HG02884 (cell line): ENCODE data around the gene PDIA4.
"Not testable (repeated sequence)": the region's sequence is repeated elsewhere in the genome, so short reads cannot be mapped to it uniquely, and the experiment has no call there.

ENCODE experiments used
- ATAC-seq: cut with Tn5 transposase; IDR thresholded peaks from one replicate; pipeline ENCODE4 v1.9.1; 2021; ENCODE audit warnings: mild to moderate bottlenecking, moderate library complexity; ENCODE audit not compliant: unreplicated experiment

Gene PDIA4, protein sequence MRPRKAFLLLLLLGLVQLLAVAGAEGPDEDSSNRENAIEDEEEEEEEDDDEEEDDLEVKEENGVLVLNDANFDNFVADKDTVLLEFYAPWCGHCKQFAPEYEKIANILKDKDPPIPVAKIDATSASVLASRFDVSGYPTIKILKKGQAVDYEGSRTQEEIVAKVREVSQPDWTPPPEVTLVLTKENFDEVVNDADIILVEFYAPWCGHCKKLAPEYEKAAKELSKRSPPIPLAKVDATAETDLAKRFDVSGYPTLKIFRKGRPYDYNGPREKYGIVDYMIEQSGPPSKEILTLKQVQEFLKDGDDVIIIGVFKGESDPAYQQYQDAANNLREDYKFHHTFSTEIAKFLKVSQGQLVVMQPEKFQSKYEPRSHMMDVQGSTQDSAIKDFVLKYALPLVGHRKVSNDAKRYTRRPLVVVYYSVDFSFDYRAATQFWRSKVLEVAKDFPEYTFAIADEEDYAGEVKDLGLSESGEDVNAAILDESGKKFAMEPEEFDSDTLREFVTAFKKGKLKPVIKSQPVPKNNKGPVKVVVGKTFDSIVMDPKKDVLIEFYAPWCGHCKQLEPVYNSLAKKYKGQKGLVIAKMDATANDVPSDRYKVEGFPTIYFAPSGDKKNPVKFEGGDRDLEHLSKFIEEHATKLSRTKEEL

DNA sequence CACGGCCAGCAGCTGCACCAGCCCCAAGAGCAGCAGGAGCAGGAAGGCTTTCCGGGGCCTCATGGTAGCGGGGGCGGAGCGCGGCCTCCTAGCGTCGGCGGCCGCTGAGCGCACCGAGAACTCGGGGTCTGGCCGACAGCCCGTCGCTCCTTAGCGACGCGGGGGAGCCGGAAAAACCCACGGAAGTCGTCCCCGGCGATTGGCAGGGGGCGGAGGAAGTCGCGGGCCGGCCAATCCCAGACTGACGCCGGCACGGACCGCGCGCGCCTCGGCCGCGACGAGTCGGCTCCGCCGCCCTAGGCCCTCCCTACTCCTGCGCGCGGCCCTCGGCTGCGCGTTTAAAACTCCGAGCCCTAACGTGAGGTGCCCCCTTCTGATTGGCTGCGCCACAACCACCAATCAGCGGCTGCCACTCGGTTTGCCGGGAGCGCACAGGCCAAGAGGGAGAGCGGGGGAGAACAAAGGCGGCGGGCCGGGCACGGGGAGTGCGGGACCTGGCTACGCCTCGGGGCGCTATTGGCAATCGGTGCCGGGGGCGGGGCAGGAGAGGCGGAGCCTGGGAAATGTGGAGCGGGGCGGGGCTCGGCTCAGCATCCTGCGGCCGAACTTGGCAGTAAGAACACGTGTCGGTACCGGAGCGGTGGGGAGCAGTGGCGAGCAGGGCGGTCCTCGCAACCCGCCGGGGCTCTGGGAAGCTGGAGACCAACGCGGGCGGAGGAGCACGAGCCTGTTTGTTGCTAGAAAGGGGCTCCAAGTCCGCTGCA is at the start of gene PDIA4:
Gene PDIA4 (minus strand): TSS at position 160 of the 764 bp plus-strand sequence. CDS start 97 bp downstream, at position 63.
- ATAC-seq, result peak; percentile 87

DNA sequence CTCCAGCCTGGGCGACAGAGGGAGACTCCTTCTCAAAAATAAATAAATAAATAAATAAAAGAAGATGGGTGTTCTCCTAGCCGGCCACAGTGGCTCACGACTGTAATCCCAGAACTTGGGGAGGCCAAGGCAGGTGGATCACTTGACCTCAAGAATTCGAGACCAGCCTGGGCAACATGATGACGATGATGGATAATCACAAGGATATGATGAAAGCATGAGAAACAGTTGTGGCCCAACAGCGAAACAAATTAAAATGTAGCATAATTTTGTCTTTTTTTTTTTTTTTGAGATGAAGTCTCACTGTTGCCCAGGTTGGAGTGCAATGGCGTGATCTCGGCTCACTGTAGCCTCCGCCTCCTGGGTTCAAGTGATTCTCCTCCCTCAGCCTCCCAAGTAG is 49.3 kb upstream of the PDIA4 start:
- no peak for ATAC-seq

DNA sequence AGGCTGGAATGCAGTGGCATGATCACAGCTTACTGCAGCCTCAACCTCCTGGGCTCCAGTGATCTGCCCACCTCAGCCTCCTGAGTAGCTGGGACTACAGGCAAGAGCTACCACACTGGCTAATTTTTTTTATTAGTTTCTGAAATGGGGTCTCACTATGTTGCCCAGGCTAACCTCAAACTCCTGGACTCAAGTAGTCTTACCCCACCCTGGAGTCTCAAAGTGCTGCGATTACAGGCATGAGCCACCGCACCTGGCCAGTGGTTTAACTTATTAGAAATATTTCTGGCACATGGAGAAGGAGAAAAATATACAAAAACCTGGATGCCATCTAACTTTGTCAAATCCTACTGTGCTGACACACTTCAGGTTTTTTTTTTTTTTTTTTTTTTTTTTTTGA is 47.0 kb upstream of the PDIA4 start:
- no peak for ATAC-seq

DNA sequence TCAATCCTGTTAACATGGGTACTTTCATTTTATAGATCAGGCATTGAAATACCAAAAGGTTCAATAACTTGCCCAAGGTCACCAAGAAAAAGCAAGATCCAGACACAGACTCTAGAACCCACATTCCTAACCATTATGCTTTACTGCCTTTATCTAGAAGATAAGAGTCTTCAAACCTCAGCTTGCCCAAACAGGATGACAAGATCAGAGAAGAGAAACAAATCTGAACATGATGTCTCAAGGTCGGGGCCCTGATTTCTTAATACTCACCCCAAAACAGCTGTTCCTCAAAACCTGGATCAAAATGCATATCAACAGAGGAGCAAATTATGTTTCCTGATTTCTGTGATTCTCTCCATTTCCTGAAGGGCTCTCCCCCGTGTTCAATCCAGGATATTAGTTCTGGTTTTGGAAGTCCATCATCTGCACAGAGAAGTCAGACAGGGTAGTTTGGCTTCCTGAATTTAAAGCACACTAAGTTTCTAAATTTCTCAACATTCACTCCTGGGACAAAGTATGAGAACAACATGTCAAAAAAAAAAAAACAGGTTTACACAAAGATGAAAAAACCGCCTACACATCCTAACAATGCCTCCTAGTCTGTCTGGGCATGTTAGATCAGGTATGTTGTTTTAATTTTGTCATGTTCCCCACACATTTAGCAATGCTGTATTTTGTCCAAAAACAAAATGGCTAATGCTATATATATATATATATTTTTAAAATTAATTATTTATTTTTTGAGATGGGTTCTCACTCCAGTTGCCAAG is 46.0 kb upstream of the PDIA4 start:
- no peak for ATAC-seq

DNA sequence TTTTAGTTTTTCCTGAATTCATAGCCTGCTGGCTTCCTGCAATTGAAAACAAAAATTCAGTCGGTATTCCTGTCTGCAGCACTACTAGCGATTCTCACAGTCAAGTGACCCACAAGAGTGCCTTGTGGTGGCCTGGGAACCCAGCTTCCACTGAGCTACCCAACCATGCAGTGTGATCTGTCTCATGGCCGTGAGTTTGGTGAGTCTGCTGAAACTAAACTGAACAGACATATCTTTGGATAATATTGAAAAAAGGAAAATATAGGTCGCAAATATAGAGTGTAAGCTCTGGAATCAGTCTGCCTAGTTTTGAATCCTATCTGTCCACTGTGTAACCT is 44.1 kb upstream of the PDIA4 start:
- ATAC-seq, result no peak

DNA sequence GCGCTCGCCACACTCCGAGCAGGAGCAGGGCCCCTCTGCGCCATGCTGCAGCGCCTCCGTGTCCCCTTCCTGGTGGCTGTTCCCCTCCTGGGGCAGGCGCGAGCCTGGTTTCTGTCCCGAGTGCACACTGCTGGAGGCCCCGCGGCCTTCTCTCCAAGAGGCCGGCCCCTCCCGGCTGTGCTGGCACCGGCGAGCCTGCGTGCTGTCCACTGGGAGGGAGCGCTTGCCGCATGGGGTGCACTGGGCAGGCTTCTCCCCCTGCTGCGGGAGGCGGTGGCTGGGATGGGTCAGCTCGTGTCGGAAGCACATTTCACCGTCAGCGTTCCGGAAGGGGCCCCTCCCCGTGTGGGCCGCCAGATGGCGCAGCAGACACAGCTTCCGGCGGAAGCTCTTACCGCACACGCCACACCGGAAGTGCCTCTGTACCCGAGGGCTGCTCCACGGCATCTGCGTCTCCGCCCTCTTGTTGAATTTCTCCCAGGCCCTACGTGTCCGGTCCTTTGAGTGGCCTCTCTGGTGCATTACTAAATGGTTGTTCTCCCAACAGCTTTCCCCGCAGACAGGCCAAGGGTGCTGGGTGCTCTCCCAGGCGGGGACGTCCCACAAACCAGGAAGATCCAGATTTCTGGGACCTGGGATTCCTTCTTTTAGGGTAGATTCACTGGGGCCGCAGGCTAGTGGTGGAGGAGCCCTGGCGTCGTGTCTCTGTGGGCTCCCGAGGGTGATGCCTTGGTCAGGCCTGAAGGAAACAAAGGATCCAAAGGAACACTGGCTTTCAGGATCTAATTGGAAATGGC is 43.5 kb upstream of the PDIA4 start:
- ATAC-seq, result no peak

DNA sequence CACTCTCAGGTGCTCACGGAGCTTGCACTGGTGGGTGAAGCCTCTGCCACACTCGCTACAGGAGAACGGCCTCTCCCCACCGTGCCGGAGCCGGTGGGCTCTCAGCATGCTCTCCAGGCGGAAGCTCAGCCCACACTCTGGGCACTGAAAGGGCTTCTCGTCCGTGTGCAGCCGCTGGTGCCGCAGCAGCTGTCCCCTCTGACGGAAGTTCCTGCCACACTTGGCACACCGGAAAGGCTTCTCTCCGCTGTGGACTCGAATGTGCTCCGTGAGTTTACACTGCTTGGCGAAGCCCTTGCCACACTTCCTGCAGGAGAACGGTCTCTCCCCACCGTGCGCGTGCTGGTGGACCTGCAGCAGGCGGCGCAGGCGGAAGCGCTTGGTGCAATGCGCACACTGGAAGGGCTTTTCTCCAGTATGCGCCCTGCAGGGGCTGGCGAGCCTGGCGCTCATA is 42.9 kb upstream of the PDIA4 start:
- ATAC-seq, result no peak

DNA sequence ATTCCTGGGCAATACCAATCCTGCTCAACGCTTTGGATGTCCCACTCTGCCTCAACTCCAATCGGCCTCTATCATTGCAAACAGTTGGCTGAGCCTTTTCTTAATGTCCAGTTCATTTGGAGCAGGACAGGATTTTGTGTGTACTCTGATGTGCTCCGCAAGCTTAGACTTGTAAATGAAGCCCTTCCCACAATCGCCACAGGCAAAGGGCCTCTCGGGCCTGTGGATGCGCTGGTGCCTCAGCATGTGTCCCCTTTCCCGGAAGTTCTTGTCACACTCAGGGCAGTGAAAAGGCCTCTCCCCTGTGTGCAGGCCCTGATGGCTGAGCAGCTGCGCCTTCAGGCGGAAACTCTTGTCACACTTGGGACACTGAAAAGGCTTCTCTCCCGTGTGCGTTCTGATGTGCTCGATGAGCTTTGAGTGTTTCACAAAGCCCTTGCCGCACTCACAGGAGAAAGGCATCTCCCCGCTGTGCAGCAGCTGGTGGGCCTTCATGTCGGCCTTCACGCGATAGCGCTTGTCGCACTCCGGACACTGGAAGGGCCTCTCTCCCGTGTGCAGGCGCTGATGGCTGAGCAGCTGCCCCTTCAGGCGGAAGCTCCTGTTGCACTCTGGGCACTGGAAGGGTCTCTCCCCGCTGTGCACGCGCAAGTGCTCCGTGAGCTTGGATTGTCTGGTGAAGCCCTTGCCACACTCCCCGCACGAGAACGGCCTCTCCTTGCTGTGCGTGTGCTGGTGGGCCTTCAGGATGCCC is 42.2 kb upstream of the PDIA4 start:
- no peak for ATAC-seq

DNA sequence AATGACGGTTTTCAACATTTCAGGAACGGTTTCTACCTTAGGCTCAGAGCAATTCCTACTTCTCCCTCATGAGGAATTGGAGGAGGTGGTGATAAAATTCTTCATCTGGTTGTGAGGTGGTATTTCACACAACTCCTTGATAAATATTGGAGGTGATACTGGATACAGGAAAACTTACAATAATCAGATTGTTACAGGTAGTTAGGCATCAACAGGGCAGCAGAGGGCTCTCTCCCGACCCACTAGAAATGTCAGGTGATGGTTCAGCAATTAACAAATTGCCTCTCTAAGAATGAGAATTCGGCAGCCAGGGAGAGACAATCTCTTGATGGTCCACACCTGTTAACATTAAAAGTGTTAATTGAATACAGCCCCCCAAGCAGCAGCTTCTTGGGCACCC is 39.6 kb upstream of the PDIA4 start:
- ATAC-seq, result no peak

DNA sequence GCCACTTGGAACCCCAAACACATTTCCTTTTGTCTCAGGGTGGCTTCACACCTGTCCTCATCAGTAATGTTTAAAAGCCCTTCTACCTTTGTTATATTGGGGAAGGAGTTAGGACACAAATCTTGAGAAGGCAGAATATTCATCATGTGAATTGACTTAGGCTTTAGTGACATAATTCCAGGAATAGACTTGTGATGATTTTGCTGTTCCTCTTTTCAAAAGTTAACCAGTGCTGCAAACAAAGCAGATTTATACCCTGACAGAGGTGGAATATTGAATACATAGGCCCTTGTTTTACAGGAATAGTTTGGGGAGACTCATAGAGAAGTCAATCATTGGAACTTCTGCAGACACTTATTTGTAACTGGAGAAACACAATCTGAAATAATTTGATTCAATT is 35.2 kb upstream of the PDIA4 start:
- no peak for ATAC-seq

DNA sequence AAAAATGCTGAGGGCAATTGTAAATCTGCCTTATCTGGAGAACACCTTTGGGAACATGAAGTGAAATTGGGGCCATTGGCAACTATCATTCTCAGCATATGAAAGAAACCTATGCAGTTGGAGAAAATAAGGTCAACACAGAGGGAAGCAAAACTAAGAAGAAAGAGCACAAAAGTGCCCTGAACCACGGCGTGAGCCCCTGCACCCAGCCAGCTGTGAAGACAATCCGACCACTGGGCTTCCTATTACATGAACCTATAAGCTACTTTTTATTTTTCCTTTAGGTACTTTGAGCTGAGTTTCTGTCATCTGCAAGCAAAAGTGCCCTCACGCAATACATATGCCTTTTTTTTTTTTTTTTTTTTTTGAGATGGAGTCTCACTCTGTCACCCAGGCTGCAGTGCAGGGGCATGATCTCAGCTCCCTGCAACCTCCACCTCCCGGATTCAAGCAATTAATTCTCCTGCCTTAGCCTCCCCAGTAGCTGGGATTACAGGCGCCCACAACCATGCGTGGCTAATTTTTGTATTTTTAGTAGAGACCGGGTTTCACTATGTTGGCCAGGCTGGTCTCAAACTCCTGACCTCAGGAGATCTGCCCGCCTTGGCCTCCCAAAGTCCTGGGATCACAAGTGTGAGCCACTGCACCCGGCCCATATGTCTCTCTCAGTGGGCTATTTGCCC is 34.1 kb upstream of the PDIA4 start:
- not testable (repeated sequence) for ATAC-seq

DNA sequence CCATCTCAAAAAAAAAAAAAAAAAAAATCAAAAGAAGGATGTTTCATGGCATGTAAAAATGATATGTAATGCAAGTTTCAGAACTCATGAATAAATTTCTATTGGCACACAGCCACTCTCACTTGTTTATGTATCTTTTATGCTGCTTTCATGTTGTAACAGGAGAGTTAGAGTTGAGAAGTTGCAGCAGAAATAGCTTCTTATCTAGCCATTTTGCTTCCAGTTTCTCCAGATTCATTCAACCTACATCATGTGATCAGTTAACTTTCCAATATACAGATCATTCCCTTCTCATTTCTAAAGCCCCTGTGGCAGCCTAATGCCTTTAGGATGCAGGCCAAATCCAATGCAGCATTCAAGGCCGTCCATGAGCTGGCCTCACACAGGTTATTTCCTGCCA is 31.9 kb upstream of the PDIA4 start:
- ATAC-seq, result no peak

DNA sequence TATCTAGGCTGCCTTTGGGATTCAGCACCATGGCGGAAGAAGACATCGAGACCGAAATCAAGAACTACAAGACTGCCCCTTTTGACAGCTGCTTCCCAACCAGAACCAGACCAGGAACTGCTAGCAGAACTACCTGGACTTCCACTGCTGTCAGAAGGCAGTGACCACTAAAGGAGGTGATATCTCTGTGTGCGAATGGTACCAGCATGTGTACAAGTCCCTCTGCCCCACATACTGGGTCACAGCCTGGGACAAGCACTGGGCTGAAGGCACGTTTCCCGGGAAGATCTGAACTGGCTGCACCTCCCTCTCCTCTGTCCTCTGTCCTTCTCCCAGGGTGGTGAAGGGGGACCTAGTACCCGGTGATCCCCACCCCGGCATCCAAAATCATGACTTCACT is 25.6 kb upstream of the PDIA4 start:
- ATAC-seq, result no peak

DNA sequence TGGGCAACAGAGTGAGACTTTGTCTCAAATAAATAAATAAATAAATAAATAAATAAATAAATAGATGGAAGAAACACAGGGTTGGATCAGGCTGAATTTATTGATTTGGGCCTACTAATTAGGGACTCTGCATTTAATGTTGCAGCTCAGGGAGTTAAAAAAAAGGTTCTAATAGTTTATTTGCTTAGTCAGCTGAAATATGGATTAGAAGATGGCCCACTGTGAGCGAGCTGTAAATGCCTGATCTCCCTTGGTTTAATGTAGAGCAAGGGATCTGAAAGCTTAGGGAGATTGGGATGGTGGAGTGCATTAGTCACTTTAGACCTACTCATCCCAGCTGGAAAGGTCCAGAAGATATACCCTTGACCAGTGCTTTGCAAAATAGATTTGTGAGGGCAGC is 25.1 kb upstream of the PDIA4 start:
- no peak for ATAC-seq

DNA sequence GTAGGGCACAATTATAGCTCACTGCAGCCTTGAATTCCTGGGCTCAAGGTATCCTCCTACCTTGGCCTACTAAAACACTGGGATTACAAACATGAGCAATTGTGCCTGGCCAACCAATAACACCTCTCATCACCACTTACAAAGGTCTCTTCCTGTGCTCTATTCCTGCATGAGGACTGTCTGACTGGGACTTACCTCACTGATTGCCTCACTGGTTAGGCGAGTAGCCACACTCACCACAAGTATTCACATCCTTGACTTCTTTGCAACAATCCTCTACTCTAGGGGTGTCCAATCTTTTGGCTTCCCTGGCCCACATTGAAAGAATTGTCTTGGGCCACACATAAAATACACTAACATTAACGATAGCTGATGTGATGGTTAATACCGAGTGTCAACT is 22.6 kb upstream of the PDIA4 start:
- ATAC-seq, result no peak

DNA sequence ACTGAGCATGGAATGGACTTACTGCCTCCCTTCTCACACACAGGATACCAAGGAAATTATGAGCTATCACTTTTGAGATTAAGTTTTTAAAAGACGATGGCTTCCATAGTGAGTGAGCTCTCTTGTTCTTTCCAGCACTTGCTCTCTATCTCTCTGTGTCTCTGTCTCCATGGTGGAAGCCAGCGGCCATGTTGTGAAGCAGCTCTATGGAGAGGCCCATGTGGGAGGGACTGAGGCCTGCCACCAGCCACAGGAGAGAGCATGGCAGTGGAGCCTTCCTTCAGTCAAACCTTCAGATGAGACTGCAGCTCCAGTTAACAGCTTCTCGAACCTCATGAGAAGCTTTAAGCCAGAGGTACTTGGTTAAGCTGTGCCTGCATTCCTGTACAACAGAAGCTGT is 20.5 kb upstream of the PDIA4 start:
- no peak for ATAC-seq

DNA sequence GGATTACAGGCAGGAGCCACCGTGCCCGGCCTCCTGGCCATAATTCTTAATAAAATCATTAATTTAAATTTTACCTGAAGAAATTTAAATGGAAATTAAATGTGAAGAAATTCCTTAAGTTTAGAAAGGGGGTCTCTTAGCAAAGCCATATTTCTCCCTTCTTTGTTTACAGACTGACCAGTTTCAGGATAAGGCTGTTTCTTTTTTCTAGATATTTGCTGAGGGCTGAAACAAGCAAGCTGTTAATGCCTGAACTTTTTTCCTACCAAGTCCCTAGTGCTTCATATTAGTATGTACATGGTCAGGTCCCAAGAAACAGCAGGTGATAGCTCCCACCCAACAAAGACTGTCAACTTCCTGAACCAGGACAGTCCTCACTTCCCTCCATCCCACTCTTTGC is 18.1 kb upstream of the PDIA4 start:
- no peak for ATAC-seq

DNA sequence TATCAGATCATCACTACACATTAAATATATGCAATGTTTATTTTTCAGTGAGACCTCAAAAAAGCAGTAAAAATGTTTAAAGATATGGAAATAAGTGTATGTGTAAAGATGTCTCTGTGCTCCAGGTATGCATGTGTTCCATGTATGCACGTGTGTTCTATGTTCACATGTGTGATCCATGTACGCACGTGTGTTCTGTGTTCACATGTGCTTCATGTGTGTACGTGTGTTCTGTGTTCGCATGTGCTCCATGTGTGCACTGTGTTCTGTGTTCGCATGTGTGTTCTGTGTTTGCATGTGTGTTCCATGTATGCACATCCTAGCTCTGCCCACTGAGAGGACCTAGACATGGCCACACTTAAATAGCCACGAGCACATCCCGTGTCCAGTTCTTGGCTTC is 15.6 kb upstream of the PDIA4 start:
- ATAC-seq, result no peak

DNA sequence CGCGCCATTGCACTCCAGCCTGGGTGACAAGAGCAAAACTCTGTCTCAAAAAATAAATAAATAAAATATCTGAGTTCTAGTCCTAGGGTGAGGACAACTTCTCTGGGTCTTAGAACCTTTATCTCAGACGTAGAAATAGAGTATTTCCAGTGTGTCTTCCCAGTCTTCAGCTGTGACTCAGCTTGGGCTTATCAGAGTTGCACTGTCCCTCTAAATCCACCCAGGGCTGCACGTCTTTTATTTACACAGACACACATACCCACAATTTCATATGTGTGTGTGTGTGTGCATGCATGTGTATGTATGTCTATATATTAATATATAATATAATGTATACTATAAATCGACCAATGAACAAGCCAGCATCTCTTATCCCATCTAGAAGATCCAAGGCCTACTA is 13.0 kb upstream of the PDIA4 start:
- ATAC-seq, result no peak
